Measurements from ENCODE around the gene POU4F1.
"Not testable (repeated sequence)": the region's sequence is repeated elsewhere in the genome, so short reads cannot be mapped to it uniquely, and the experiment has no call there.

The POU4F1 gene, protein sequence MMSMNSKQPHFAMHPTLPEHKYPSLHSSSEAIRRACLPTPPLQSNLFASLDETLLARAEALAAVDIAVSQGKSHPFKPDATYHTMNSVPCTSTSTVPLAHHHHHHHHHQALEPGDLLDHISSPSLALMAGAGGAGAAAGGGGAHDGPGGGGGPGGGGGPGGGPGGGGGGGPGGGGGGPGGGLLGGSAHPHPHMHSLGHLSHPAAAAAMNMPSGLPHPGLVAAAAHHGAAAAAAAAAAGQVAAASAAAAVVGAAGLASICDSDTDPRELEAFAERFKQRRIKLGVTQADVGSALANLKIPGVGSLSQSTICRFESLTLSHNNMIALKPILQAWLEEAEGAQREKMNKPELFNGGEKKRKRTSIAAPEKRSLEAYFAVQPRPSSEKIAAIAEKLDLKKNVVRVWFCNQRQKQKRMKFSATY

GRCh38 chr13:78603240-78603957 is at the start of gene POU4F1:
POU4F1 (minus strand) TSS chr13:78603552; CDS start chr13:78603326, 226 bp downstream.
- Histone ChIP-seq H3K9me3 (ENCODE audit: low read length) (peaks cover 5% of the 10 kb centered on the region), H3K27me3 (ENCODE audit: control insufficient read depth in 1 of 2, insufficient read depth in 2 of 2, low read length in 2 of 2) (peaks cover 91 to 94% of the 10 kb centered on the region in 2 donors), H3K9ac (ENCODE audit: low read length) (no peak within 1 kb of the TSS), H3K4me1 (ENCODE audit: insufficient read depth, low read length) (peaks cover 26% of the 10 kb centered on the region), H3K4me3 (ENCODE audit: low read depth in 1 of 2, low read length in 2 of 2) (peak within 1 kb of the TSS in 1 of 2 donors; percentile 11), H3K36me3 (ENCODE audit: insufficient read depth, low read length) (no peaks in the 10 kb centered on the region), H3K27ac (ENCODE audit: low read depth, low read length) (no peak within 1 kb of the TSS)

DNA sequence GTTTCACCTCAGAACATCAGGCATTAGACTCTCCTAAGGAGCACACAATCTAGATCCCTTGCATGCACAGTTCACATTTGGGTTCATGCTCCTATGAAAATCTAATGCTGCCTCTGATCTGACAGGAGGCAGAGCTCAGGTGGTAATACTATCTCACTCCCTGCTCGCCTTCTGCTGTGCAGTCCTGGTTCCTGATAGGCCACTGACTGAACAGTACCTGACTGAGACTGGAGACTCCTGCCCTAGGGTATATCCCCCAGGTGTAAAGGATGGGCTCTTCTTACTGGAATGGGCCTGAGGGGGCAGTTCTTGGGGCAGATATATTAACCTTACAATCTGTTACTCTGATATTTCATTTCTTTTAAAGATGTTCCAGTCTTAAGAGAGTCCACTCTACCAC is 49.3 kb upstream of the POU4F1 start:
- Histone ChIP-seq H3K4me3 (ENCODE audit: low read depth in 1 of 2, low read length in 2 of 2) (no peak overlapping the region), H3K9me3 (ENCODE audit: low read length) (no peaks in the 10 kb centered on the region), H3K9ac (ENCODE audit: low read length) (no peak overlapping the region), H3K27me3 (ENCODE audit: control insufficient read depth in 1 of 2, insufficient read depth in 2 of 2, low read length in 2 of 2) (no peaks in the 10 kb centered on the region), H3K4me1 (ENCODE audit: insufficient read depth, low read length) (peaks cover 4% of the 10 kb centered on the region), H3K27ac (ENCODE audit: low read depth, low read length) (no peak overlapping the region), H3K36me3 (ENCODE audit: insufficient read depth, low read length) (no peaks in the 10 kb centered on the region)

GRCh38 chr13:78650717-78651083 is 47.3 kb upstream of the POU4F1 start:
- H3K9me3 ChIP-seq (ENCODE audit: low read length) = no peaks in the 10 kb centered on the region
- no peaks in the 10 kb centered on the region for H3K36me3 ChIP-seq (ENCODE audit: insufficient read depth, low read length)
- H3K9ac ChIP-seq (ENCODE audit: low read length) = no peak overlapping the region
- H3K27ac ChIP-seq (ENCODE audit: low read depth, low read length) = no peak overlapping the region
- H3K4me3 ChIP-seq (ENCODE audit: low read depth in 1 of 2, low read length in 2 of 2) = no peak overlapping the region
- no peaks in the 10 kb centered on the region for H3K4me1 ChIP-seq (ENCODE audit: insufficient read depth, low read length)
- H3K27me3 ChIP-seq (ENCODE audit: control insufficient read depth in 1 of 2, insufficient read depth in 2 of 2, low read length in 2 of 2) = no peaks in the 10 kb centered on the region

- no peaks in the 10 kb centered on the region for H3K27me3 ChIP-seq (ENCODE audit: control insufficient read depth in 1 of 2, insufficient read depth in 2 of 2, low read length in 2 of 2)
- no peak overlapping the region for H3K4me3 ChIP-seq (ENCODE audit: low read depth in 1 of 2, low read length in 2 of 2)
- H3K9ac ChIP-seq (ENCODE audit: low read length) = no peak overlapping the region
- no peak overlapping the region for H3K27ac ChIP-seq (ENCODE audit: low read depth, low read length)
- H3K36me3 ChIP-seq (ENCODE audit: insufficient read depth, low read length) = no peaks in the 10 kb centered on the region
- no peaks in the 10 kb centered on the region for H3K4me1 ChIP-seq (ENCODE audit: insufficient read depth, low read length)
- no peaks in the 10 kb centered on the region for H3K9me3 ChIP-seq (ENCODE audit: low read length)
Observed at GRCh38 chr13:78649997-78650716, 46.8 kb upstream of the POU4F1 start.

DNA sequence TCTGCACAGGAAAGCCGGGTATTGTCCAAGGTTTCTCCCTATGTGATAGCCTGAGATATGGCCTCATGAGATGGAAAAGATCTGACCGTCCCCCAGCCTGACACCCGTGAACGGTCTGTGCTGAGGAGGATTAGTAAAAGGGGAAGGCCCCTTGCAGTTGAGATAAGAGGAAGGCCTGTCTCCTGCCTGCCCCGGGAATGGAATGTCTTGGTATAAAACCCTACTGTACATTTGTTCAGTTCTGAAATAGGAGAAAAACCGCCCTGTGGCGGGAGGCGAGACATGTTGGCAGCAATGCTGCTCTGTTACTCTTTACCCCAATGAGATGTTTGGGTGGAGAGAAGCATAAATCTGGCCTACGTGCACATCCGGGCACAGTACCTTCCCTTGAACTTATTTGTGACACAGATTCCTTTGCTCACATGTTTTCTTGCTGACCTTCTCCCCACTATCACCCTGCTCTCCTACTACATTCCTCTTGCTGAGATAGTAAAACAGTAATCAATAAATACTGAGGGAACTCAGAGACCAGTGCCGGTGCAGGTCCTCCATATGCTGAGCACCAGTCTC is 43.8 kb upstream of the POU4F1 start:
- H3K9ac ChIP-seq (ENCODE audit: low read length); H3K36me3 ChIP-seq (ENCODE audit: insufficient read depth, low read length); H3K4me1 ChIP-seq (ENCODE audit: insufficient read depth, low read length); H3K27ac ChIP-seq (ENCODE audit: low read depth, low read length); H3K27me3 ChIP-seq (ENCODE audit: control insufficient read depth in 1 of 2, insufficient read depth in 2 of 2, low read length in 2 of 2); H3K9me3 ChIP-seq (ENCODE audit: low read length); H3K4me3 ChIP-seq (ENCODE audit: low read depth in 1 of 2, low read length in 2 of 2): not testable (repeated sequence)

DNA sequence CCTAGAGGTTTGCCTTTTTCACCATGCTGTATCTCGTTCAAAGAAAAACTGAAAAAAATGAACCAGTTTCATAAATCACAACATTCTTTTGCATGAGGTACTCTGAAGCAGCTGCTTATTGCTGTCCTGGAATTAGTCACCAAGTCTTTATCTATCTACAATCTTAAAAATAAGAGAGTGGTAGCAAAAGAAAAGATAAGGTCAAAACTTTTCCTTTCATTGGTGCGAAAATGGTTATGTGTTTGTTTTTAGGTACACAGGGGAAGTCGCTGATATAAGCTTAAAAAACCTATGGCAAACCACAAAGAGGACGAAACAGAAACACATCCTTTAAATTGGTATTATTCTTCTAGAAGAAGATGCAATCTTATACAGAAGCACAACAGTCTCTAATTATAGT is 34.9 kb upstream of the POU4F1 start:
- peaks cover 26% of the 10 kb centered on the region for H3K36me3 ChIP-seq (ENCODE audit: insufficient read depth, low read length)
- H3K4me1 ChIP-seq (ENCODE audit: insufficient read depth, low read length) = no peaks in the 10 kb centered on the region
- H3K4me3 ChIP-seq (ENCODE audit: low read depth in 1 of 2, low read length in 2 of 2) = no peak overlapping the region
- no peaks in the 10 kb centered on the region for H3K27me3 ChIP-seq (ENCODE audit: control insufficient read depth in 1 of 2, insufficient read depth in 2 of 2, low read length in 2 of 2)
- no peak overlapping the region for H3K27ac ChIP-seq (ENCODE audit: low read depth, low read length)
- H3K9me3 ChIP-seq (ENCODE audit: low read length) = no peaks in the 10 kb centered on the region
- H3K9ac ChIP-seq (ENCODE audit: low read length) = no peak overlapping the region

GRCh38 chr13:78636495-78636894 is 33.1 kb upstream of the POU4F1 start:
- Histone ChIP-seq H3K4me3 (ENCODE audit: low read depth in 1 of 2, low read length in 2 of 2) (no peak overlapping the region), H3K4me1 (ENCODE audit: insufficient read depth, low read length) (no peaks in the 10 kb centered on the region), H3K9ac (ENCODE audit: low read length) (no peak overlapping the region), H3K27me3 (ENCODE audit: control insufficient read depth in 1 of 2, insufficient read depth in 2 of 2, low read length in 2 of 2) (no peaks in the 10 kb centered on the region), H3K36me3 (ENCODE audit: insufficient read depth, low read length) (peaks cover 35% of the 10 kb centered on the region), H3K9me3 (ENCODE audit: low read length) (no peaks in the 10 kb centered on the region), H3K27ac (ENCODE audit: low read depth, low read length) (no peak overlapping the region)

DNA sequence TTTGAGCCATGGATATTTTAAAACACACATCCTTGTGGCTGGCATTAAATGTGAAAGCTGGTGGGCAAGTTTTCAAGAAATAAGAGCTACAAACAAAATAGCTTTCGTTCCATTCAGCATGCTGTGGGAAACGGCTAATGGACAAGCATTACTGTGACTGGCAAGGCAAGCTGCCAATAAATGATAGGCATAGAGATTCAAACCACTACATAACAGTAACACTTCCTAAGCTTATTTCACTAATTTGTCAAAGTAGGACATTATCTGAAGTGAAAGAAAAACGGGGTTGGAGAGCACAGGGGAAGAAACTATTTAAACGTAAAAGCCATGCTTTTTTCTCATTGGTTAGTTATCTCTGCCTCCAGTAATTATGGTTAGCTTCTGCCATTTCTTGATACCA is 29.6 kb upstream of the POU4F1 start:
- Histone ChIP-seq H3K9me3 (ENCODE audit: low read length) (no peaks in the 10 kb centered on the region), H3K9ac (ENCODE audit: low read length) (no peak overlapping the region), H3K27ac (ENCODE audit: low read depth, low read length) (no peak overlapping the region), H3K4me3 (ENCODE audit: low read depth in 1 of 2, low read length in 2 of 2) (no peak overlapping the region), H3K4me1 (ENCODE audit: insufficient read depth, low read length) (no peaks in the 10 kb centered on the region), H3K36me3 (ENCODE audit: insufficient read depth, low read length) (peaks cover 34% of the 10 kb centered on the region), H3K27me3 (ENCODE audit: control insufficient read depth in 1 of 2, insufficient read depth in 2 of 2, low read length in 2 of 2) (no peaks in the 10 kb centered on the region)

DNA sequence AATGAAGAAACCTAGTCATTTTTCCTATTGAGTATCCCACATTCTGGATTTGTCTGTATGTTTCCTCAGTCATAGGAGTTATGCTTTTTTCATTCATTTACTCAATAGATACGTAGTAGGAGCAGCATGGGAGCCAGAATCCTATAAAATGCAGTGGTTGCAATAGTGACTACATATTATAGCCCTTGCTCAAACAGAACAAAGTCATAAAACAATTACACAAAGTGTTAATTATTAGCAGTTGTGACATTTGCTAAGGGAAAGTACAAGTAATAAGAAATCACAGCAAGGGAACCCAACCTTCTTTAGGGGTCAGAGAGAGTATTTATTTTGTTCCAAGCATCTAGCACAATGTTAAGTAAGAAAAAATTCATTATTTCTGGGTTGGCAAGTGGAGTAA is 27.7 kb upstream of the POU4F1 start:
- Histone ChIP-seq H3K9me3 (ENCODE audit: low read length) (no peaks in the 10 kb centered on the region), H3K9ac (ENCODE audit: low read length) (no peak overlapping the region), H3K27ac (ENCODE audit: low read depth, low read length) (no peak overlapping the region), H3K4me3 (ENCODE audit: low read depth in 1 of 2, low read length in 2 of 2) (no peak overlapping the region), H3K36me3 (ENCODE audit: insufficient read depth, low read length) (peaks cover 27% of the 10 kb centered on the region), H3K27me3 (ENCODE audit: control insufficient read depth in 1 of 2, insufficient read depth in 2 of 2, low read length in 2 of 2) (no peaks in the 10 kb centered on the region), H3K4me1 (ENCODE audit: insufficient read depth, low read length) (no peaks in the 10 kb centered on the region)

- Histone ChIP-seq H3K27ac (ENCODE audit: low read depth, low read length) (no peak overlapping the region), H3K4me3 (ENCODE audit: low read depth in 1 of 2, low read length in 2 of 2) (no peak overlapping the region), H3K9ac (ENCODE audit: low read length) (no peak overlapping the region), H3K36me3 (ENCODE audit: insufficient read depth, low read length) (peaks cover 27% of the 10 kb centered on the region), H3K9me3 (ENCODE audit: low read length) (no peaks in the 10 kb centered on the region), H3K4me1 (ENCODE audit: insufficient read depth, low read length) (no peaks in the 10 kb centered on the region), H3K27me3 (ENCODE audit: control insufficient read depth in 1 of 2, insufficient read depth in 2 of 2, low read length in 2 of 2) (no peaks in the 10 kb centered on the region)
Observed at GRCh38 chr13:78630511-78630910, 27.2 kb upstream of the POU4F1 start.

DNA sequence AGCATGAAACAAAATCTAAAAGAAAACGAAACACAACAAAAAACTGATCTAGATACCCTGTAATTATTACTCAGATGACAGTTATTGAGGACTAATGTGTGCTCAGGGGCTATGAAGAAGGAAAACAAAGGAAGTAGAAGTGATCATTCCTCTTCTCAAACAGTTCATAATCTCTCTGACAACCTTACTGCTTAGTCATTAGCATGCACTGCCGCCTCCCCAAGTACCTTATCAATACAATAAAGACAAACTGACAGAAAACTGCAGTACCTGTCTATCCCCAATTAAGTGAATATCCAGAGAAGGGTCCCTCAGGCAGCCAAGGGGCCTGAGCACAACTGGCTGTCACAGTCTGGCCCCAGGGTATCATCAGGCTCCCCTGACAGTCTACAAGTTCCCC is 22.0 kb upstream of the POU4F1 start:
- H3K36me3 ChIP-seq (ENCODE audit: insufficient read depth, low read length) = peaks cover 13% of the 10 kb centered on the region

More for the DNA sequence above, 22.0 kb upstream of the POU4F1 start:
- Histone ChIP-seq H3K27ac (ENCODE audit: low read depth, low read length) (no peak overlapping the region), H3K27me3 (ENCODE audit: control insufficient read depth in 1 of 2, insufficient read depth in 2 of 2, low read length in 2 of 2) (no peaks in the 10 kb centered on the region), H3K4me3 (ENCODE audit: low read depth in 1 of 2, low read length in 2 of 2) (no peak overlapping the region), H3K4me1 (ENCODE audit: insufficient read depth, low read length) (no peaks in the 10 kb centered on the region), H3K9ac (ENCODE audit: low read length) (no peak overlapping the region), H3K9me3 (ENCODE audit: low read length) (no peaks in the 10 kb centered on the region)
